GM04503 (cell line): Measurements from ENCODE around the gene PNMA8C.

Source experiments
- DNase-seq: peaks from one replicate; pipeline ENCODE4 v3.0.0-alpha.2; 2012; ENCODE audit warnings: low read depth

Gene PNMA8C

GRCh38 chr19:46428239-46429135 is at the start of gene PNMA8C:
Gene PNMA8C (minus strand): TSS chr19:46428936. CDS start chr19:46428359, 577 bp downstream.
- no peak for DNase-seq

GRCh38 chr19:46475986-46476385 is 47.2 kb upstream of the PNMA8C start:
- no peak for DNase-seq

GRCh38 chr19:46474211-46474610 is 45.5 kb upstream of the PNMA8C start:
- no peak for DNase-seq

GRCh38 chr19:46472592-46472991 is 43.9 kb upstream of the PNMA8C start:
- DNase-seq, result no peak

GRCh38 chr19:46471811-46472543 is 43.2 kb upstream of the PNMA8C start:
- no peak for DNase-seq

GRCh38 chr19:46471116-46471733 is 42.5 kb upstream of the PNMA8C start, which contains the start of gene PNMA8A:
Gene PNMA8A (minus strand): TSS chr19:46471563. CDS start chr19:46471035, 528 bp downstream.
- no peak for DNase-seq

GRCh38 chr19:46470376-46470775 is 41.6 kb upstream of the PNMA8C start:
- no peak for DNase-seq

GRCh38 chr19:46469541-46470185 is 40.9 kb upstream of the PNMA8C start:
- no peak for DNase-seq

- DNase-seq, result peak; percentile 69
Observed at GRCh38 chr19:46466536-46467196, 37.9 kb upstream of the PNMA8C start.

GRCh38 chr19:46463516-46463915 is 34.8 kb upstream of the PNMA8C start:
- DNase-seq, result no peak

- DNase-seq, result no peak
Observed at GRCh38 chr19:46461537-46461936, 32.8 kb upstream of the PNMA8C start.

- no peak for DNase-seq
Observed at GRCh38 chr19:46460981-46461380, 32.2 kb upstream of the PNMA8C start.

- no peak for DNase-seq
Observed at GRCh38 chr19:46460055-46460454, 31.3 kb upstream of the PNMA8C start.

- no peak for DNase-seq
Observed at GRCh38 chr19:46456930-46457329, 28.2 kb upstream of the PNMA8C start.

- no peak for DNase-seq
Observed at GRCh38 chr19:46454244-46454643, 25.5 kb upstream of the PNMA8C start.

GRCh38 chr19:46453661-46454060 is 24.9 kb upstream of the PNMA8C start:
- DNase-seq, result no peak

- DNase-seq, result no peak
Observed at GRCh38 chr19:46452186-46452585, 23.4 kb upstream of the PNMA8C start.

GRCh38 chr19:46451352-46451751 is 22.6 kb upstream of the PNMA8C start:
- DNase-seq, result no peak

GRCh38 chr19:46450737-46451136 is 22.0 kb upstream of the PNMA8C start:
- no peak for DNase-seq

GRCh38 chr19:46449228-46449627 is 20.5 kb upstream of the PNMA8C start:
- DNase-seq, result no peak

- no peak for DNase-seq
Observed at GRCh38 chr19:46448601-46449000, 19.9 kb upstream of the PNMA8C start.

GRCh38 chr19:46447824-46448223 is 19.1 kb upstream of the PNMA8C start:
- no peak for DNase-seq
